ENCODE data around the gene GAPDH. TPM values are rescaled to one million over a fixed set of nuclear protein-coding genes. Genes with fewer than 3 reads are reported as not detected.
A peak's percentile ranks its signal among the peaks of the same experiment; 100 is the strongest.
"Not testable (repeated sequence)": the region's sequence is repeated elsewhere in the genome, so short reads cannot be mapped to it uniquely, and the experiment has no call there.

GAPDH gene
- 3,867 and 3,984 TPM in 2 replicates for total RNA-seq
- long read RNA-seq, transcript GAPDH-205 (9 exons, 1,348 nt), result minor isoform, 5 of 5,740 reads
- long read RNA-seq, transcript GAPDH-204 (8 exons, 1,256 nt), result minor isoform, 70 of 5,740 reads
- long read RNA-seq, transcript GAPDH-201 (9 exons, 1,875 nt), result major isoform, 5,453 of 5,740 reads
- long read RNA-seq, partial matches to known transcripts, result 166 of 5,740 reads
- long read RNA-seq, other reads (novel, unspliced or antisense), result 43 of 5,740 reads

DNA sequence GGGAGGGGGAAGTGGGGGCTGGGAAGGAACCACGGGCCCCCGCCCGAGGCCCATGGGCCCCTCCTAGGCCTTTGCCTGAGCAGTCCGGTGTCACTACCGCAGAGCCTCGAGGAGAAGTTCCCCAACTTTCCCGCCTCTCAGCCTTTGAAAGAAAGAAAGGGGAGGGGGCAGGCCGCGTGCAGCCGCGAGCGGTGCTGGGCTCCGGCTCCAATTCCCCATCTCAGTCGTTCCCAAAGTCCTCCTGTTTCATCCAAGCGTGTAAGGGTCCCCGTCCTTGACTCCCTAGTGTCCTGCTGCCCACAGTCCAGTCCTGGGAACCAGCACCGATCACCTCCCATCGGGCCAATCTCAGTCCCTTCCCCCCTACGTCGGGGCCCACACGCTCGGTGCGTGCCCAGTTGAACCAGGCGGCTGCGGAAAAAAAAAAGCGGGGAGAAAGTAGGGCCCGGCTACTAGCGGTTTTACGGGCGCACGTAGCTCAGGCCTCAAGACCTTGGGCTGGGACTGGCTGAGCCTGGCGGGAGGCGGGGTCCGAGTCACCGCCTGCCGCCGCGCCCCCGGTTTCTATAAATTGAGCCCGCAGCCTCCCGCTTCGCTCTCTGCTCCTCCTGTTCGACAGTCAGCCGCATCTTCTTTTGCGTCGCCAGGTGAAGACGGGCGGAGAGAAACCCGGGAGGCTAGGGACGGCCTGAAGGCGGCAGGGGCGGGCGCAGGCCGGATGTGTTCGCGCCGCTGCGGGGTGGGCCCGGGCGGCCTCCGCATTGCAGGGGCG is at the start of gene GAPDH:
Gene GAPDH (plus strand): TSS at position 595 of the 772 bp plus-strand sequence. CDS start 316 bp downstream, outside the sequence.
- DNase-seq (ENCODE audit: low read depth, low spot score), result peak; percentile 85
- TF ChIP-seq, protein P1, sequence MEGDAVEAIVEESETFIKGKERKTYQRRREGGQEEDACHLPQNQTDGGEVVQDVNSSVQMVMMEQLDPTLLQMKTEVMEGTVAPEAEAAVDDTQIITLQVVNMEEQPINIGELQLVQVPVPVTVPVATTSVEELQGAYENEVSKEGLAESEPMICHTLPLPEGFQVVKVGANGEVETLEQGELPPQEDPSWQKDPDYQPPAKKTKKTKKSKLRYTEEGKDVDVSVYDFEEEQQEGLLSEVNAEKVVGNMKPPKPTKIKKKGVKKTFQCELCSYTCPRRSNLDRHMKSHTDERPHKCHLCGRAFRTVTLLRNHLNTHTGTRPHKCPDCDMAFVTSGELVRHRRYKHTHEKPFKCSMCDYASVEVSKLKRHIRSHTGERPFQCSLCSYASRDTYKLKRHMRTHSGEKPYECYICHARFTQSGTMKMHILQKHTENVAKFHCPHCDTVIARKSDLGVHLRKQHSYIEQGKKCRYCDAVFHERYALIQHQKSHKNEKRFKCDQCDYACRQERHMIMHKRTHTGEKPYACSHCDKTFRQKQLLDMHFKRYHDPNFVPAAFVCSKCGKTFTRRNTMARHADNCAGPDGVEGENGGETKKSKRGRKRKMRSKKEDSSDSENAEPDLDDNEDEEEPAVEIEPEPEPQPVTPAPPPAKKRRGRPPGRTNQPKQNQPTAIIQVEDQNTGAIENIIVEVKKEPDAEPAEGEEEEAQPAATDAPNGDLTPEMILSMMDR (conservative IDR thresholded peaks at IDR 0.05), result no peak
- peaks cover 42% of the 10 kb centered on the region for H3K27me3 Mint-ChIP-seq (ENCODE audit: low read depth)
- peaks cover 61% of the 10 kb centered on the region for H3K4me1 Mint-ChIP-seq
- H3K4me3 Mint-ChIP-seq, result peak within 1 kb of the TSS; percentile 98
- peaks cover 37% of the 10 kb centered on the region for H3K36me3 Mint-ChIP-seq (ENCODE audit: low read depth)
- H3K9me3 Mint-ChIP-seq, result no peaks in the 10 kb centered on the region
- peak within 1 kb of the TSS; percentile 100 for H3K27ac Mint-ChIP-seq (ENCODE audit: unreplicated experiment)

DNA sequence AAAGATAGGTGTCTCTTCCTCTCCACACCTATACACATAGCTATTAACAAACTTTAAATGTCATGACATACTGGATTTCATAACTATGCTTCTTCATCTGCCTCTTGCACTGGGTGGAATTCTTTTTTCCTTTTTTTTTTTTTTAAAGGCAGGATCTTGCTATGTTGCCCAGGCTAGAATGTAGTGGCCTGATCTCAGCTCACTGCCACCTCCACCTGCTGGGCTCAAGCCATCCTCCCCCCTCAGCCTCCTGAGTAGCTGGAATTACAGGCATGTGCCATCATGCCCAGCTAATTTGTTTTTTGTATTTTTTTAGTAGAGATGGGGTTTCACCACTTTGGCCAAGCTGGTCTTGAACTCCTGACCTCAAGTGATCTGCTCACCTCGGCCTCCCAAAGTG is 46.1 kb upstream of the GAPDH start:
- TF ChIP-seq, protein P1 (conservative IDR thresholded peaks at IDR 0.05), result no peak
- Mint-ChIP-seq H3K27me3 (ENCODE audit: low read depth) (no peaks in the 10 kb centered on the region), H3K4me3 (no peak overlapping the region), H3K9me3 (no peaks in the 10 kb centered on the region), H3K36me3 (ENCODE audit: low read depth) (peaks cover 2% of the 10 kb centered on the region), H3K27ac (ENCODE audit: unreplicated experiment) (no peak overlapping the region), H3K4me1 (peaks cover 14% of the 10 kb centered on the region)
- DNase-seq (ENCODE audit: low read depth, low spot score), result no peak

DNA sequence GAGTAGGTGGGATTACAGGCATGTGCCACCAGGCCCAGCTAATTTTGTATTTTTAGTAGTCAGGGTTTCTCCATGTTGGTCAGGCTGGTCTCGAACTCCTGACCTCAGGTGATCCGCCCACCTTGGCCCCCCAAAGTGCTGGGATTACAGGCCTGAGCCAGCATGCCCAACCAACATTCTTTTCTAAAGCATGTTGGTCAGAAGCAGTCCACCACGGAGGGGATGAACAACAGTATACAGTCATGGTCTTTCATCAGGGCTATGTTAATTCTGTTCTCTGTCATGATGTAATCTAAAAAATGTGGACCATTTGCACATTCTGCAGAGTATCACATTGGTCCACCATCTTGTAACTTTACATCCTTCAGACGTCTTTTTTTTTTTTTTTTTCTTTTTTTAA is 44.9 kb upstream of the GAPDH start:
- H3K27ac Mint-ChIP-seq (ENCODE audit: unreplicated experiment), result no peak overlapping the region
- H3K27me3 Mint-ChIP-seq (ENCODE audit: low read depth), result no peaks in the 10 kb centered on the region
- H3K36me3 Mint-ChIP-seq (ENCODE audit: low read depth), result peaks cover 2% of the 10 kb centered on the region
- H3K9me3 Mint-ChIP-seq, result no peaks in the 10 kb centered on the region
- H3K4me3 Mint-ChIP-seq, result no peak overlapping the region
- TF ChIP-seq, protein P1 (conservative IDR thresholded peaks at IDR 0.05), result no peak
- H3K4me1 Mint-ChIP-seq, result peaks cover 17% of the 10 kb centered on the region
- DNase-seq (ENCODE audit: low read depth, low spot score), result no peak

DNA sequence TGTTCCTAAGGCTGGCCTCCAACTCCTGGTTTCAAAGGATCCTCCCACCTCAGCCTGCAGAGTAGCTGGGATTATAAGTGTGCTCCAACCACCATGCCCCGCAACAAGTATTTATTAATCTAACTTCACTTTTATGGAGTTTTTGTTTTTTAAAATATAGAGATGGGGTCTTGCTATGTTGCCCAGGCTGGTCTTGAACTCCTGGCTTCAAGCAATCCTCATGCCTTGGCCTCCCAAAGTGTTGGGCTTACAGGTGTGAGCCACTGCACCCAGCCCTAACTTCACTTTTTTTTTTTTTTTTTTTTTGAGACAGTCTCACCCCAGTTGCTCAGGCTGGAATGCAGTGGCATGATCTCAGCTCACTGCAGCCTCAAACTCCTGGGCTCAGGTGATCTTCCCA is 43.6 kb upstream of the GAPDH start:
- H3K36me3 Mint-ChIP-seq (ENCODE audit: low read depth); H3K9me3 Mint-ChIP-seq; H3K27me3 Mint-ChIP-seq (ENCODE audit: low read depth); DNase-seq (ENCODE audit: low read depth, low spot score); H3K27ac Mint-ChIP-seq (ENCODE audit: unreplicated experiment): not testable (repeated sequence)
- Mint-ChIP-seq H3K4me3 (peak overlapping the region; percentile 68), H3K4me1 (peaks cover 28% of the 10 kb centered on the region)

DNA sequence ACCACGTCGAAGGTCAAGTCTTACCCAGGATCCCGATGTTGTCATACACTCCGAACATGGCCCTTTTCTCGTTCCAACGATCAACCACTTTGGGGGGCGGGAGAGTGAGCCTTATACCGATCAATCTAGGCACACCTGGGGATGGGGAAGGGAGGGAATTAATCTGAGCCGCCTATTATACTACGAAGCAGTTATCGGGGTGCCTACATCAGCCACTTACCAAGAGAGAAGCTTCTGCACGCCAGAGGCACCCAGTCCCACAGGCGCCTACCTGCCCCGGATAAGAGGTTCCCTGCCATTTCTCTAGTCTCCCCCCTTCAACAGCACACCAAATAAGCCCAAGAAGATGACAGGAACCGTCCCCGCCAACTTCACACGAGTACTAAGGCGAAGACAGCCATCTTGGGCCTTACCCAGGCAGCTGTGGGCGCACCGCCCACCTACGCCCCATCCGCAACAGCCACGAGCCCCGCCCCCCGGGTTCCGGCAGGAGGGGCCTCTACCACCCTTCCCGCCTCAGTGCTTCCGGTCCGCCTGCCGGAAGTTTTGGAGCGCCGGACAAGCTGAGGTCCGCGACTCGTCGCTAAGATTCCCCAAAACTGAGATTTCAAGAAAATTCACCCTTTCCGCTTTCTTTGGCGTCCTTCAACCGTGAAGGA is 41.4 kb upstream of the GAPDH start, which contains the start of gene MRPL51:
Gene MRPL51 (minus strand): TSS at position 425 of the 659 bp plus-strand sequence. CDS start 126 bp downstream, at position 299.
- Mint-ChIP-seq H3K4me3 (peak within 1 kb of the TSS; percentile 97), H3K9me3 (no peaks in the 10 kb centered on the region), H3K27me3 (ENCODE audit: low read depth) (no peaks in the 10 kb centered on the region), H3K36me3 (ENCODE audit: low read depth) (peaks cover 7% of the 10 kb centered on the region), H3K27ac (ENCODE audit: unreplicated experiment) (peak within 1 kb of the TSS; percentile 98), H3K4me1 (peaks cover 33% of the 10 kb centered on the region)
- TF ChIP-seq, protein P1 (conservative IDR thresholded peaks at IDR 0.05), result no peak
- peak; percentile 96 for DNase-seq (ENCODE audit: low read depth, low spot score)

All from neural crest cell (in vitro differentiated cells).